GM12892 (cell line): ENCODE measurements around the gene LRFN2.

Source experiments
- POLR2A ChIP-seq: IDR thresholded peaks from 2 replicates; pipeline ENCODE4 v1.6.1; 2011; ENCODE audit warnings: low read depth, low read length, control low read depth
- POLR2AphosphoS5 ChIP-seq: IDR thresholded peaks from 2 replicates; pipeline ENCODE4 v1.6.1; 2011; ENCODE audit warnings: low read depth, low read length, control low read depth

DNA sequence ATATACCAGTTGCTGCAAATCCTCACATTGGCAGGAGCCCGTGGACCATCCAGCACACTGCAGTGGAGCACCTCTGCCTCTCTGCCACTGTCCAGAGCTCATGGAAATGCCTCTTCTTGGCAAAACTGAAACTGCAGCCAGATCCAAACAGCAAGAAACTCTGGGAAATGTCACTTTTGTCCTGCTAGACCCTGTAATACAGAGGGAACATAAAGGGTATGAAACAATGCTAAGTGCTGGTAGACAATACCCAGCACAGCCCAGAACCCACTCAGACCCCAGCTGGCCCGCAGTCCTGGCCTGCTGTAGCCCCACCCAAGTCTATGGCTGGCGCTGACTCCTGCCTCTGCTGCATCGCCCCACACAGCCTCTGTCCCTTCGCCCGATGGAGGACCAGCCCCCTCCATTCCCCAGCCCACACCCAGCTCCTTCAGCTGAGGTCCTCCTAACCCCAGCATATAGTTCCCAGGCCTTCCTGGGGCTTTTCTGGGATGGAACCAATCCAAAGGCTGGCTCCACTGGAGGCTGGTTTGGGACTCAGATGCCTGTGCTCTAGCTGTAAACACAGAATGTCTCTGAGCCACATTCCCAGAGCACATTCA lies 242.5 kb downstream of the LRFN2 start:
- no peak for TF ChIP-seq POLR2A
- no peak for TF ChIP-seq POLR2AphosphoS5
